Mucosa of descending colon (tissue), 3 donors: ENCODE measurements around the gene PSMD9. TPM values are rescaled to one million over a fixed set of nuclear protein-coding genes. Genes with fewer than 3 reads are reported as not detected.
A peak's percentile ranks its signal among the peaks of the same experiment; 100 is the strongest.
"Not testable (repeated sequence)": the region's sequence is repeated elsewhere in the genome, so short reads cannot be mapped to it uniquely, and the experiment has no call there.

Experiments used
- ATAC-seq: fragments of 200-7000 bp; cut with Tn5 transposase; one replicate; pipeline ENCODE4 v1.9.1; 2020; ENCODE audit warnings: mild to moderate bottlenecking, moderate library complexity
- DNase-seq, 3 donors: peaks; one replicate each; pipeline ENCODE4 v3.0.0-alpha.2; 2020
- H3K36me3 ChIP-seq: fragments of 200-600 bp; one replicate; pipeline ENCODE4 v1.8.0; 2021; ENCODE audit warnings: low read depth, mild to moderate bottlenecking
- H3K4me1 ChIP-seq: fragments of 200-600 bp; one replicate; pipeline ENCODE4 v1.8.0; 2021; ENCODE audit warnings: low read depth, mild to moderate bottlenecking
- H3K4me3 ChIP-seq: fragments of 200-600 bp; one replicate; pipeline ENCODE4 v1.8.0; 2021; ENCODE audit warnings: mild to moderate bottlenecking
- H3K9me3 ChIP-seq: fragments of 200-600 bp; one replicate; pipeline ENCODE4 v1.8.0; 2021; ENCODE audit warnings: mild to moderate bottlenecking
- intact Hi-C, 2 donors: fragments of 100-400 bp; cut with DNase I in 1 of 2; cut with micrococcal nuclease in 1 of 2; formaldehyde crosslinking; loops; one replicate each; pipeline versions ENCODE4 v1.11.0 to v1.11.1; 2022; cut with DNase I, micrococcal nuclease
- total RNA-seq, 3 donors: library from RNA; stranded (reverse); fragmentation: NEBNext Ultra II Directional in 2 of 3; extraction: Animal tissue kit (Norgen Biotek cat#: 25700) in 2 of 3; gene quantifications; one replicate each; pipeline versions ENCODE4 v1.2.1 to v1.2.4, GENCODE V29; 2021 to 2023
- TF ChIP-seq, protein P1 (sequence below): fragments of 200-600 bp; IDR thresholded peaks from one replicate; pipeline ENCODE4 v1.8.0; 2022; ENCODE audit warnings: antibody characterized with exemption, mild to moderate bottlenecking
- donor health status: DM: no; HTN: no; CAD: no; lungs with moderate emphysema.
- donor health status: DM: no; HTN: no; CAD: no.
- donor health status: DM: no; HTN: yes; CAD: no.

The PSMD9 gene
- total RNA-seq, 3 donors from 2014 or later: 45.0 to 45.6 (median 45.2) TPM

DNA sequence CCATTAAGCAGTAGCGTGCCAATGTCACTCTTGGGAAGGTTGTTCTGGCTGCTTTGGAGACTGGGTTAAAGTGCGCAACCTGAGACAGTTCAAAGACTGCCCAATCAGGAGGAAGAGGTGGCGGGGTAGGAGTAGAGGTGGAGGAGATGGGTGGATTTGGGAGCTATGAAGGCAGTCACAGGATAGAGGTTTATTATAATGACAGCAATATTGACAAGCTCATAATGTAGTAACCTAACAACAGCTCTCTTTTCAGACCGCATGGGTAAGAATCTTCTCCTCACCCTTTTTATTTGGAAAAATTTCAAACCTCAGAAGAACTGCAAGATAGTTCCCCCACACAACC, 5.3 kb upstream of the PSMD9 start:
- TF ChIP-seq, protein P1, sequence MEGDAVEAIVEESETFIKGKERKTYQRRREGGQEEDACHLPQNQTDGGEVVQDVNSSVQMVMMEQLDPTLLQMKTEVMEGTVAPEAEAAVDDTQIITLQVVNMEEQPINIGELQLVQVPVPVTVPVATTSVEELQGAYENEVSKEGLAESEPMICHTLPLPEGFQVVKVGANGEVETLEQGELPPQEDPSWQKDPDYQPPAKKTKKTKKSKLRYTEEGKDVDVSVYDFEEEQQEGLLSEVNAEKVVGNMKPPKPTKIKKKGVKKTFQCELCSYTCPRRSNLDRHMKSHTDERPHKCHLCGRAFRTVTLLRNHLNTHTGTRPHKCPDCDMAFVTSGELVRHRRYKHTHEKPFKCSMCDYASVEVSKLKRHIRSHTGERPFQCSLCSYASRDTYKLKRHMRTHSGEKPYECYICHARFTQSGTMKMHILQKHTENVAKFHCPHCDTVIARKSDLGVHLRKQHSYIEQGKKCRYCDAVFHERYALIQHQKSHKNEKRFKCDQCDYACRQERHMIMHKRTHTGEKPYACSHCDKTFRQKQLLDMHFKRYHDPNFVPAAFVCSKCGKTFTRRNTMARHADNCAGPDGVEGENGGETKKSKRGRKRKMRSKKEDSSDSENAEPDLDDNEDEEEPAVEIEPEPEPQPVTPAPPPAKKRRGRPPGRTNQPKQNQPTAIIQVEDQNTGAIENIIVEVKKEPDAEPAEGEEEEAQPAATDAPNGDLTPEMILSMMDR: no peak
- Histone ChIP-seq H3K36me3 (no peaks in the 10 kb centered on the region), H3K4me1 (no peaks in the 10 kb centered on the region), H3K4me3 (no peak overlapping the region), H3K9me3 (no peaks in the 10 kb centered on the region)
- no peak for DNase-seq
- peak; percentile 20 for ATAC-seq
- intact Hi-C loops: no loop called here

DNA sequence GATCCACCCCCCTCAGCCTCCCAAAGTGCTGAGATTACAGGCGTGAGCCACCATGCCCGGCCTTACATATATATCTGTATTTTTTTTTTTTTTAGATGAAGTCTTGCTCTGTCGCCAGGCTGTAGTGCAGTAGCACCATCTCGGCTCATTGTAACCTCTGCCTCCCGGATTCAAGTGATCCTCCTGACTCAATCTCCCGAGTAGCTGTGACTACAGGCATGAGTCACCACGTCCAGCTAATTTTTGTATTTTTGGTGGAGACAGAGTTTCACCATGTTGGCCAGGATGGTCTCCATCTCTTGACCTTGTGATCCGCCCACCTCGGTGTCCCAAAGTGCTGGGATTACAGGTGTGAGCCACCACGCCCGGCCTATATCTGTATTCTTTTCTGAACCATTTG, 3.5 kb upstream of the PSMD9 start:
- H3K36me3 ChIP-seq, H3K4me3 ChIP-seq, H3K9me3 ChIP-seq, H3K4me1 ChIP-seq, DNase-seq, intact Hi-C loops, ATAC-seq: not testable (repeated sequence)

DNA sequence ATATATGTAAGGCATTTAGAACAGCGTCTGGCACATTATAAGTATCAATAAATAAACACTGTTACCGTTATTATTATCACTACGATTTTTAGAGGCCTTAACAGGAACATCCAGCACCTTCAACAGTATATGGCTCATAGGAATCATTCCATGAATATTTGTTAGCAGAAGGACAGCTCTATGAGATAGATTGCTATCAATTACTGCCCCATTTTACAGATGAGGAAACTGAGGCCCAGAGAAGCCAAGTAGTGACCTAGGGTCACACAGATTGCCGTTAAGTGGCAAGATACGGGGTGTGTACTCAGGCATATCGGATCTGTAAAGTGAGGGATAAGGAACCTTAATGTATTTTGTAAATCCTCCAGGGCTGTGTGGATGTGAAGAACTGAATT, 510 bp upstream of the PSMD9 start:
- Histone ChIP-seq H3K4me1 (peaks cover 25% of the 10 kb centered on the region), H3K9me3 (no peaks in the 10 kb centered on the region), H3K4me3 (peak overlapping the region; percentile 79), H3K36me3 (no peaks in the 10 kb centered on the region)
- TF ChIP-seq, protein P1: no peak
- DNase-seq: no peak
- intact Hi-C loops: no loop called here
- ATAC-seq: no peak

DNA sequence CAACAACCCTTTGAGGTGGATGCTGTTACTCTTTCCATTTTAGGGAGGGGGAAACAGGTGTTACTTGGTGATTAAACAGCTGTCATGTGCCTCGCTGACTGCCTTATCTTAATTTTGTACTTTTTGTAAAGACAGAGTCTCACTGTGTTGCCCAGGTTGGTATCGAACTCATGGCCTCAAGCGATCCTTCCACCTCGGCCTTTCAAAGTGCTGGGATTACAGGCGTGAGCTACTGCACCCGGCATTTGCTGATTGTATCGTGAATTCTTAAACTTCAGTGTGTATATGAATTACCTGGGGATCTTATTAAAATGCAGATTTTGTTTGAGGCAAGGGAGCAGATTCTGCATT, 659 bp downstream of the PSMD9 start:
- TF ChIP-seq, protein P1: no peak
- peak overlapping the region; percentile 79 for H3K4me3 ChIP-seq
- H3K36me3 ChIP-seq: no peaks in the 10 kb centered on the region
- ATAC-seq: no peak
- intact Hi-C loops: no loop called here
- H3K9me3 ChIP-seq: no peaks in the 10 kb centered on the region
- peaks cover 33% of the 10 kb centered on the region for H3K4me1 ChIP-seq
- DNase-seq: peak in 1 of 3 donors; percentile 14

DNA sequence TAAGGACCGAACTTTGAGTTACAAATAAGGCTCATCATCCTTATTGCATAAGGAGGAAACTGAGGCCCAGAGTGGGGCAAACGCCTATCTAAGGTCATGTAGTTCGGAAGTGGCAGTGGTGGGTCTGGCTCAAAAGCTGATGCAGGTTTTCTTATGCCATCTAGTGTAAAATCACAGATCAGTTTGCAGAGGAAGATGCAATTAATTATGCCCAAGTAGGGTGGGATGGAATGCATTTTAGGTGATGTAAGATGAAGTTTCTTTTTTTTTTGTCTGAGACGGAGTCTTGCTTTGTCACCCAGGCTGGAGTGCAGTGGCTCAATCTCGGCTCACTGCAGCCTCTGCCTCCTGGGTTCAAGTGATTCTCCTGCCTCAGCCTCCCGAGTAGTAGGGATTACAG, 1.1 kb downstream of the PSMD9 start:
- H3K4me3 ChIP-seq, intact Hi-C loops, DNase-seq, H3K9me3 ChIP-seq, H3K36me3 ChIP-seq, ATAC-seq: not testable (repeated sequence)
- H3K4me1 ChIP-seq: peaks cover 33% of the 10 kb centered on the region

DNA sequence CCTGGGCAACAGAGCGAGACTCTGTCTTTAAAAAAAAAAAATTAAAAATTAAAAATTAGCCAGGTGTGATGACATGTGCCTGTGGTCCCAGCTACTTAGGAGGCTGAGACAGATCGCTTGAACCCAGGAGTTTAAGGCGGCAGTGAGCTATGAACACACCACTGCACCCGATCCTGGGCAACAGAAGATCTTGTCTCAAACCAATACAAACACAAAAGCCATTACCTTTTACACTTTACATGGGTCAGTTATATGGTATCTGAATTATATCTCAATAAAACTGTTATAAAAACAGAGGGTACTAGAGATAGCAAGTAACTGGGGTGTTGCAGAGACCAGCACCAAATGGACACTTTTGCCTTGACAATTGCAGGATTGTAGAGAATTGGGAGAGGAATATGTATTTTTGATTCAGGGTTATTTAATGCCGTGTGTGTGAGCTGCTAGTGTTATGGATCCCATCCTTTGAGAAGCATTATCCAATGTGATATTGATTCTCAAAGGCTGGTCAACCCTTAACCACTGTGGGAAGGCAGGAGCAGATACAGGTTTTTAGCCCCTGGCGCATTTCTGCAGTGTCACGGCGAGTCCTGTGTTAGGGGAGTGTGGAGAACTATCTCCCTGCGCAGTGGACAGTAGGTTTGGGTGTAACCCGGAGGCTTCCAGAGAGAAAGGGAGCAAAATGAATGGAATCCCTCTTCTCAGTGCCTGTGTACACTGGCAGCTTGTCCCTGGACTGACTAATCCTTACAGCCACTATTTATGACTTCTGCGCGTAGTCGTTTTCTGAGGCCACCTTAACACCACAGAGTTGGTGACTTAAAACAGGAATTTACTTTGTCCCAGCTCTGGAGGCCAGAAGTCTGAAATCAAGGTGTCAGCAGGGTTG, 4.3 kb downstream of the PSMD9 start:
- TF ChIP-seq, protein P1: no peak
- Histone ChIP-seq H3K9me3 (no peaks in the 10 kb centered on the region), H3K4me3 (no peak overlapping the region), H3K4me1 (peaks cover 33% of the 10 kb centered on the region), H3K36me3 (no peaks in the 10 kb centered on the region)
- DNase-seq (no peak), ATAC-seq (no peak)
- intact Hi-C loops: no loop called here
